Neural cell (in vitro differentiated cells): ENCODE measurements around the gene RESF1. TPM values are rescaled to one million over a fixed set of nuclear protein-coding genes. Genes with fewer than 3 reads are reported as not detected.

Experiments
- H2AFZ ChIP-seq: fragments of 200-600, 300-800 bp; sonication (generic), shearing (Covaris generic); 2 replicates; pipeline ENCODE4 v1.6.0; 2014; ENCODE audit warnings: low read depth, mild to moderate bottlenecking, antibody characterized with exemption, low read length, moderate library complexity
- H3F3A ChIP-seq: fragments of 200-600 bp; shearing (Covaris generic); 2 replicates; pipeline ENCODE4 v1.6.1; 2016; ENCODE audit warnings: mild to moderate bottlenecking, moderate library complexity, mixed read lengths, antibody characterized with exemption, low read length; ENCODE audit not compliant: insufficient read depth, poor library complexity, severe bottlenecking
- H3K27ac ChIP-seq: fragments of 200-600, 300-800 bp; sonication (generic), shearing (Covaris generic); 2 replicates; pipeline ENCODE4 v1.5.1; 2014; ENCODE audit warnings: mild to moderate bottlenecking, low read length, moderate library complexity
- H3K27me3 ChIP-seq: fragments of 300-800, 200-600 bp; sonication (generic), shearing (Covaris generic); 2 replicates; pipeline ENCODE4 v1.6.0; 2014; ENCODE audit warnings: mild to moderate bottlenecking, low read depth, low read length, moderate library complexity; ENCODE audit not compliant: insufficient read depth
- H3K36me3 ChIP-seq: fragments of 300-800, 200-600 bp; sonication (generic), shearing (Covaris generic); 2 replicates; pipeline ENCODE4 v1.5.1; 2014; ENCODE audit warnings: mild to moderate bottlenecking, antibody characterized with exemption, low read length, moderate library complexity; ENCODE audit not compliant: insufficient read depth
- H3K4me2 ChIP-seq: fragments of 300-800, 200-600 bp; sonication (generic), shearing (Covaris generic); 2 replicates; pipeline ENCODE4 v1.6.0; 2014; ENCODE audit warnings: mild to moderate bottlenecking, low read length
- H3K4me3 ChIP-seq: fragments of 300-800, 200-600 bp; sonication (generic), shearing (Covaris generic); 2 replicates; pipeline ENCODE4 v1.5.1; 2014; ENCODE audit warnings: mild to moderate bottlenecking, low read length, moderate library complexity
- H3K79me2 ChIP-seq: fragments of 200-600 bp; shearing (Covaris generic); replicated peaks from 2 replicates; pipeline ENCODE4 v1.6.0; 2014; ENCODE audit warnings: mild to moderate bottlenecking, low read length, moderate library complexity; ENCODE audit not compliant: insufficient read depth
- H3K9ac ChIP-seq: fragments of 300-800, 200-600 bp; sonication (generic), shearing (Covaris generic); 2 replicates; pipeline ENCODE4 v1.6.1; 2016; ENCODE audit warnings: mild to moderate bottlenecking, low read length, mixed read lengths
- H3K9me2 ChIP-seq: fragments of 200-600 bp; shearing (Covaris generic); 2 replicates; pipeline ENCODE4 v1.6.1; 2016; ENCODE audit warnings: mild to moderate bottlenecking, low read length, mixed read lengths; ENCODE audit not compliant: insufficient read depth
- H3K9me3 ChIP-seq: fragments of 200-600, 300-800 bp; sonication (generic), shearing (Covaris generic); 2 replicates; pipeline ENCODE4 v1.6.1; 2016; ENCODE audit warnings: mild to moderate bottlenecking, mixed run types, low read length, moderate library complexity, mixed read lengths
- H4K20me1 ChIP-seq: fragments of 200-600 bp; shearing (Covaris generic); 2 replicates; pipeline ENCODE4 v1.6.1; 2016; ENCODE audit warnings: mild to moderate bottlenecking, mixed run types; ENCODE audit not compliant: insufficient read depth
- EP300 ChIP-seq: fragments of 450-650 bp; conservative IDR thresholded peaks from 2 replicates; pipeline ENCODE4 v1.6.1; 2014; ENCODE audit warnings: antibody characterized with exemption, mild to moderate bottlenecking, moderate library complexity; ENCODE audit not compliant: poor library complexity, severe bottlenecking
- EZH2 ChIP-seq: fragments of 200-600, 300-800 bp; shearing (Covaris generic), sonication (generic); IDR thresholded peaks from 2 replicates; pipeline ENCODE4 v1.6.1; 2014; ENCODE audit warnings: antibody characterized with exemption, low read length, borderline replicate concordance, mild to moderate bottlenecking; ENCODE audit not compliant: insufficient read depth, poor library complexity, severe bottlenecking
- MXI1 ChIP-seq: fragments of 450-650 bp; conservative IDR thresholded peaks from 2 replicates; pipeline ENCODE4 v1.6.1; 2014; ENCODE audit warnings: antibody characterized with exemption, mild to moderate bottlenecking; ENCODE audit not compliant: poor library complexity, severe bottlenecking
- POLR2AphosphoS5 ChIP-seq: IDR thresholded peaks from 2 replicates; pipeline ENCODE4 v1.6.1; 2012
- RAD21 ChIP-seq: fragments of 450-650 bp; conservative IDR thresholded peaks from 2 replicates; pipeline ENCODE4 v1.6.1; 2014; ENCODE audit warnings: antibody characterized with exemption, mild to moderate bottlenecking, moderate library complexity
- SMC3 ChIP-seq: fragments of 450-650 bp; conservative IDR thresholded peaks from 2 replicates; pipeline ENCODE4 v1.6.1; 2014; ENCODE audit warnings: antibody characterized with exemption, mild to moderate bottlenecking, moderate library complexity; ENCODE audit not compliant: poor library complexity
- TAF1 ChIP-seq: IDR thresholded peaks from 2 replicates; pipeline ENCODE4 v1.6.1; 2012; ENCODE audit warnings: low read depth
- polyA plus RNA-seq: library from polyadenylated mRNA; depleted of rRNA; stranded (reverse); fragments of >200 nt; gene quantifications from 2 replicates; pipeline ENCODE4 v1.2.3, GENCODE V29; 2014
- TF ChIP-seq, protein P1 (sequence below): fragments of 450-650 bp; IDR thresholded peaks from 2 replicates; pipeline ENCODE4 v1.5.1; 2014; ENCODE audit warnings: antibody characterized with exemption, mild to moderate bottlenecking, moderate library complexity; ENCODE audit not compliant: poor library complexity, severe bottlenecking
- TF ChIP-seq, protein P2 (sequence below): IDR thresholded peaks from 2 replicates; pipeline ENCODE4 v1.6.1; 2012; ENCODE audit warnings: borderline replicate concordance

RESF1 gene
- polyA plus RNA-seq, 1 donor from 2014 or later, result 37.0 TPM

DNA sequence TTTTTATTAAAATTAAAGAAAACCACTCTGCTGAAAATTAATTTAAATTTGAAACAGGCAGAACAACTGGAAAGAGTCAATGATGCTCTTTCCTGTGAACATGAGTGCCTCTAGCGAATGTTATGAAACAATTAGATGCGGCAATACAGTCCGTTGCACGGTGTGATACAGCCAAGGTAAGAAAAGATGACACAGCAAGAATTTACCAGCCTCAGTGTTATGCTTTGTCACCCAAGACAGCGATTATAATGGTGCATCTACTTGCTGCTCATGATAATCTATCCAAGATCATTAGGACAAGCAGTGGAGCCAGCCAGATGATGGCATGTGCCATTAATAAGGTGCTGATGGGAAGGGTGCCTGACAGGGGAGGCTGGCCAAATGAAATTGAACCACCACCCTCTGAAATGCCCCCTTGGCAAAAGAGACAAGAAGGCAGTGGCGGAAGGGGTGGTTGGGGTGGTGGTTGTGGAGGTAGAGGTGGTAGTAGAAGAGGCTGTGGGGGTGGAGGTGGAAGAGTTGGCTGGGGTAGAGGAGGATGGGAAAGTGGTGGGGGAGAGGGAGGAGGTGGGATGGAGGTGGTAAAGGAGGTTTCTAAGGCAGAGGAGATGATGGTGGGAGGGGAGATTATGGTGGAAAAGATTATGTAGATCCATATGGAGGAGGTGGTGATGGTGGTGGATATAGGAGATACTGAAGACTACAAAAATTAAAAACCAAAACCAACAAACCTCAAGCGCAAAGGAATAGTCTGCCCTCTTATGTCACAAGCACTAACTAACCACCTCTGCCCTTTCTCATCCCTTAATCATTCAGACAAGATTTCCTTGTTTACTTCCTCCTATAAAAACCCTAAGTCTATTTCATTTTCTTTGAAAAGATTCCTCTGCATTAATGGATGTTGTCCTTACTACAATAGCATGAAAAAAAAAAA lies 4.0 kb upstream of the RESF1 start:
- TF ChIP-seq, protein P1, sequence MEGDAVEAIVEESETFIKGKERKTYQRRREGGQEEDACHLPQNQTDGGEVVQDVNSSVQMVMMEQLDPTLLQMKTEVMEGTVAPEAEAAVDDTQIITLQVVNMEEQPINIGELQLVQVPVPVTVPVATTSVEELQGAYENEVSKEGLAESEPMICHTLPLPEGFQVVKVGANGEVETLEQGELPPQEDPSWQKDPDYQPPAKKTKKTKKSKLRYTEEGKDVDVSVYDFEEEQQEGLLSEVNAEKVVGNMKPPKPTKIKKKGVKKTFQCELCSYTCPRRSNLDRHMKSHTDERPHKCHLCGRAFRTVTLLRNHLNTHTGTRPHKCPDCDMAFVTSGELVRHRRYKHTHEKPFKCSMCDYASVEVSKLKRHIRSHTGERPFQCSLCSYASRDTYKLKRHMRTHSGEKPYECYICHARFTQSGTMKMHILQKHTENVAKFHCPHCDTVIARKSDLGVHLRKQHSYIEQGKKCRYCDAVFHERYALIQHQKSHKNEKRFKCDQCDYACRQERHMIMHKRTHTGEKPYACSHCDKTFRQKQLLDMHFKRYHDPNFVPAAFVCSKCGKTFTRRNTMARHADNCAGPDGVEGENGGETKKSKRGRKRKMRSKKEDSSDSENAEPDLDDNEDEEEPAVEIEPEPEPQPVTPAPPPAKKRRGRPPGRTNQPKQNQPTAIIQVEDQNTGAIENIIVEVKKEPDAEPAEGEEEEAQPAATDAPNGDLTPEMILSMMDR, result no peak
- no peak for TF ChIP-seq TAF1
- no peak for TF ChIP-seq EZH2
- TF ChIP-seq SMC3, result no peak
- TF ChIP-seq RAD21, result no peak
- TF ChIP-seq, protein P2, sequence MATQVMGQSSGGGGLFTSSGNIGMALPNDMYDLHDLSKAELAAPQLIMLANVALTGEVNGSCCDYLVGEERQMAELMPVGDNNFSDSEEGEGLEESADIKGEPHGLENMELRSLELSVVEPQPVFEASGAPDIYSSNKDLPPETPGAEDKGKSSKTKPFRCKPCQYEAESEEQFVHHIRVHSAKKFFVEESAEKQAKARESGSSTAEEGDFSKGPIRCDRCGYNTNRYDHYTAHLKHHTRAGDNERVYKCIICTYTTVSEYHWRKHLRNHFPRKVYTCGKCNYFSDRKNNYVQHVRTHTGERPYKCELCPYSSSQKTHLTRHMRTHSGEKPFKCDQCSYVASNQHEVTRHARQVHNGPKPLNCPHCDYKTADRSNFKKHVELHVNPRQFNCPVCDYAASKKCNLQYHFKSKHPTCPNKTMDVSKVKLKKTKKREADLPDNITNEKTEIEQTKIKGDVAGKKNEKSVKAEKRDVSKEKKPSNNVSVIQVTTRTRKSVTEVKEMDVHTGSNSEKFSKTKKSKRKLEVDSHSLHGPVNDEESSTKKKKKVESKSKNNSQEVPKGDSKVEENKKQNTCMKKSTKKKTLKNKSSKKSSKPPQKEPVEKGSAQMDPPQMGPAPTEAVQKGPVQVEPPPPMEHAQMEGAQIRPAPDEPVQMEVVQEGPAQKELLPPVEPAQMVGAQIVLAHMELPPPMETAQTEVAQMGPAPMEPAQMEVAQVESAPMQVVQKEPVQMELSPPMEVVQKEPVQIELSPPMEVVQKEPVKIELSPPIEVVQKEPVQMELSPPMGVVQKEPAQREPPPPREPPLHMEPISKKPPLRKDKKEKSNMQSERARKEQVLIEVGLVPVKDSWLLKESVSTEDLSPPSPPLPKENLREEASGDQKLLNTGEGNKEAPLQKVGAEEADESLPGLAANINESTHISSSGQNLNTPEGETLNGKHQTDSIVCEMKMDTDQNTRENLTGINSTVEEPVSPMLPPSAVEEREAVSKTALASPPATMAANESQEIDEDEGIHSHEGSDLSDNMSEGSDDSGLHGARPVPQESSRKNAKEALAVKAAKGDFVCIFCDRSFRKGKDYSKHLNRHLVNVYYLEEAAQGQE, result no peak
- TF ChIP-seq MXI1, result no peak
- no peak for TF ChIP-seq EP300
- no peak for TF ChIP-seq POLR2AphosphoS5
- no peak overlapping the region for H2AFZ ChIP-seq
- H3K79me2 ChIP-seq, result peaks cover under 1% of the 10 kb centered on the region
- no peak overlapping the region for H3K4me2 ChIP-seq
- H3K9me2 ChIP-seq, result no peaks in the 10 kb centered on the region
- no peaks in the 10 kb centered on the region for H4K20me1 ChIP-seq
- no peak overlapping the region for H3K27ac ChIP-seq
- no peaks in the 10 kb centered on the region for H3F3A ChIP-seq
- no peaks in the 10 kb centered on the region for H3K36me3 ChIP-seq
- no peak overlapping the region for H3K4me3 ChIP-seq
- H3K9me3 ChIP-seq, result no peaks in the 10 kb centered on the region
- H3K27me3 ChIP-seq, result no peaks in the 10 kb centered on the region
- H3K9ac ChIP-seq, result no peak overlapping the region

DNA sequence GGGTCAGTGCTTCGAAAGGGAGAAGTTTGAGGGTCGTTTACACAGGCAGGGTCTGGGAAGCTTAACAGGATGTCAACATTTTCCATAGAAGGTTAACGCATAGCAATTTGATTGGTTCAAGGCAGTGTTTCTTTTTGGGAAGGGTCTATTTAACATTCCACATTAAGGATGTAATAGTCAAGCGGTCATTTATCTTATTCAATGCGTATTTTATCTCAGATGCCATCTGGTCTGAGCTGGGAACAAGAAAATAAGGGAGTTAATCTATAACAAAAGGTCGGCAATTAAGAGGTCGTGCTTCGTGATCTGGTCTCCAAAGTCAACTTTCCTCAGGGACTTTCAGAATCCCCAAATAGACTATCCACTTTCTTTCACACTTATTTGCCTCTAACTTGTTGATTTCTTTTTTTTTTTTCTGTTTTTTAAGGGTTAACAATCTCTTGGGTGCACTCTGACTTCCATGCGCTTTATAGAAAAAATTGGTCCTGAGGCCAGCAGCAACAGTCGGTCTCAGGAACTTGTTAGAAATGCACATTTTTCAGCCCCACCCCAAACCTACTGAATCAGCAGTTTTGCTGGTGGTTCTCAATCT lies 550 bp upstream of the RESF1 start:
- Histone ChIP-seq H3K4me2 (no peak overlapping the region), H3F3A (no peaks in the 10 kb centered on the region), H3K4me3 (peak overlapping the region; percentile 91), H2AFZ (peak overlapping the region; percentile 41), H3K27ac (peak overlapping the region; percentile 84), H3K9me2 (no peaks in the 10 kb centered on the region), H3K9ac (peak overlapping the region; percentile 82), H3K9me3 (no peaks in the 10 kb centered on the region), H3K27me3 (no peaks in the 10 kb centered on the region), H3K79me2 (peaks cover 34% of the 10 kb centered on the region), H4K20me1 (no peaks in the 10 kb centered on the region), H3K36me3 (peaks cover 8% of the 10 kb centered on the region)
- TF ChIP-seq, protein P1, result no peak
- no peak for TF ChIP-seq POLR2AphosphoS5
- TF ChIP-seq RAD21, result no peak
- no peak for TF ChIP-seq SMC3
- no peak for TF ChIP-seq MXI1
- no peak for TF ChIP-seq EP300
- TF ChIP-seq TAF1, result no peak
- no peak for TF ChIP-seq EZH2
- TF ChIP-seq, protein P2, result no peak
